Measurements from ENCODE around the gene SKP2.

GRCh38 chr5:36172599-36172998, 20.7 kb downstream of the SKP2 start:
- no peak for TF ChIP-seq CTCF (IDR thresholded peaks at IDR 0.05)
- no peak for TF ChIP-seq POLR2A (IDR thresholded peaks at IDR 0.05)

Data from testis (tissue), 2 donors.